CD4-positive, alpha-beta T cell treated with Interleukin-17A for 4 hours (primary cell): ENCODE measurements around the gene SNW1.
"Not testable (repeated sequence)": the region's sequence is repeated elsewhere in the genome, so short reads cannot be mapped to it uniquely, and the experiment has no call there.

ENCODE experiments used
- DNase-seq: peaks from one replicate; pipeline ENCODE4 v3.0.0-alpha.2; 2020; ENCODE audit warnings: mixed read lengths

The SNW1 gene

GRCh38 chr14:77760381-77761204 lies at the start of gene SNW1:
Gene SNW1, minus strand, starts transcription at chr14:77761156. Its CDS starts 29 bp downstream, at chr14:77761127.
- peak; percentile 91 for DNase-seq

- DNase-seq: no peak
Measured at GRCh38 chr14:77809011-77809410, 48.1 kb upstream of the SNW1 start.

- no peak for DNase-seq
Measured at GRCh38 chr14:77808250-77808649, 47.3 kb upstream of the SNW1 start.

GRCh38 chr14:77805706-77806105 lies 44.8 kb upstream of the SNW1 start:
- no peak for DNase-seq

- DNase-seq: peak; percentile 26
Measured at GRCh38 chr14:77804592-77804991, 43.6 kb upstream of the SNW1 start.

- no peak for DNase-seq
Measured at GRCh38 chr14:77800814-77801213, 39.9 kb upstream of the SNW1 start.

GRCh38 chr14:77799863-77800730 lies 39.1 kb upstream of the SNW1 start, which contains the start of gene ADCK1:
Gene ADCK1, plus strand, starts transcription at chr14:77800109. Its CDS starts 18,870 bp downstream, at chr14:77818979.
- DNase-seq: peak; percentile 89

- not testable (repeated sequence) for DNase-seq
Measured at GRCh38 chr14:77799456-77799855, 38.5 kb upstream of the SNW1 start.

GRCh38 chr14:77794357-77794756 lies 33.4 kb upstream of the SNW1 start:
- no peak for DNase-seq

GRCh38 chr14:77793255-77793654 lies 32.3 kb upstream of the SNW1 start:
- DNase-seq: not testable (repeated sequence)

GRCh38 chr14:77791225-77791600 lies 30.3 kb upstream of the SNW1 start:
- DNase-seq: no peak

GRCh38 chr14:77790566-77791224 lies 29.7 kb upstream of the SNW1 start:
- no peak for DNase-seq

- no peak for DNase-seq
Measured at GRCh38 chr14:77786148-77786547, 25.2 kb upstream of the SNW1 start.

GRCh38 chr14:77782202-77782601 lies 21.2 kb upstream of the SNW1 start:
- DNase-seq: no peak

GRCh38 chr14:77773966-77774365 lies 13.0 kb upstream of the SNW1 start:
- not testable (repeated sequence) for DNase-seq

GRCh38 chr14:77768442-77769069 lies 7.6 kb upstream of the SNW1 start:
- not testable (repeated sequence) for DNase-seq

- DNase-seq: no peak
Measured at GRCh38 chr14:77763978-77764377, 3.0 kb upstream of the SNW1 start.

- no peak for DNase-seq
Measured at GRCh38 chr14:77763316-77763715, 2.4 kb upstream of the SNW1 start.

- DNase-seq: no peak
Measured at GRCh38 chr14:77761205-77761931, 412 bp upstream of the SNW1 start.

- DNase-seq: no peak
Measured at GRCh38 chr14:77752799-77753516, 8.0 kb downstream of the SNW1 start.

- no peak for DNase-seq
Measured at GRCh38 chr14:77752266-77752665, 8.7 kb downstream of the SNW1 start.
